Stimulated activated CD8-positive, alpha-beta memory T cell treated with anti-CD3 and anti-CD28 coated beads, Interleukin-12 subunit alpha, Interleukin-12 subunit beta, amount 100 ng/mL, for 24 hours (primary cell): ENCODE data around the gene KATNAL2.

Source experiments
- DNase-seq: peaks from one replicate; pipeline ENCODE4 v3.0.0-alpha.2; 2020; ENCODE audit errors: extremely low read depth

KATNAL2 gene

DNA sequence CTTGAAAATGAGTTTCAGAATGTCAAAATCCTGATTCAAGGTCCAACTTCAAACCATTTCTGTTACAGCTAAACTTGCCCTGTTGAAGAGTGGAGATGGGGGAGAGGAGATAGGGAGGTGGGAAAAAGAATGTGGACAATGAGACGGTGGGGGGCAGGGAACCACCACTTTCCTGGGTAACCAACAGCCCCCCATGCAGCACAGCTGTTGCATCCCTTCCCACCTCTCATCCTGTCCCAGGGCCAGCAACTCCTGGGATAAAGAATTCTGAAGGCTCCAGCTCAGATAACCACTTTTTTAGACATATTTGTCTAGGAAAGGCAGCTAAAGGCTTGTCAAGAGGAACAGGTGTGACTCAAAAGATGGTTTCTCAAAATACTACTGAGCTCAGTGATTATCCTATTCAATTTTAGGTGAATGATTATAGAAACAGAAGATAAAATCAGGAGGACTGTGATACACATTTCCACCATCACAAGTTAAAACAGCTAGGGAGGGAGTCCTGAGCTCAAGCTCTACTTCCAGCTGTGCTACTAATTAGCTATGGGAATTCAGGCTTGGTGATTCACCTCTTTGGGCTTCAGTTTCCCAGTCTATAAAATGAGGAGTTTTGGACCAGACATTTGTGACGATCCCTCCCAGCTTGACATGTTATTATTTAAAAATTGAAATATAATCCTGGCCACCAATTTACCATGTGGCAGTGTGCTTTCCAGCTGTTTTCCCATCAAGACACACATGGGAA, 196.6 kb downstream of the KATNAL2 start:
- DNase-seq = no peak

DNA sequence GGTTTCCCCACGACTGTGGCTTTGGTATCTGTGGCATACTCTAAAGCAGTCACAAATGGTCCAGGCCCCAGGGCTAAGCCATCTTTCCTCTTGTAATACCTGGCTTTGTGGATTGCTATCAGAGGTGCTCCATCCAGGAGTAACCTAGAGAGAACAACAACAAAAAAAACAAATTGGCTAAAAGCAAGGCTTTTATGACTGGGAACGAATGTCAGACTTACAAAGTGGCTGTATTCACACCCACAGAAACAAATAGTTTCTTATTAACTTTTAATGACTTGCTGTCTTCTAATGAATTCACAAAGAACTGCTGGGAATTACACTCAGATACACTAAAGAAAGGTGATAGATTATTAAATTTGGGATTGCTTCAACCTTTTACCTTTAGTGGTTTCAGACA, 197.8 kb downstream of the KATNAL2 start:
- DNase-seq = no peak

DNA sequence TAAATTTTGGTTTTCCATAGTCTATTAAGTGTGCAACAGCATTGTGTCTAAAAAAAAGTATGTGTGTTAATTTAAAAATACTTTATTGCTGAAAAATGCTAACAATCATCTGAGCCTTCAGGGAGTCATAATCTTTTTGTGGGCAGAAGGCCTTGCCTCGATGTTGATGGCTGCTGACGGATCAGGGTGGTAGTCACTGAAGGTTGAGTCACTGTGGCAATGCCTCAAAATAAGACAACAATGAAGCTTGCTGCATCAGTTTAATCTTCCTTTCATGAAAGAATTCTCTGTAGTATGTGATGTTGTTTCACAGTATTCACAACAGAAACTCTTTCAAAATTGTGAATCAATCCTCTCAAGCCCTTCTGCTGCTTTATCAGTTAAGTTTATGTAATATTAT, 201.6 kb downstream of the KATNAL2 start:
- no peak for DNase-seq

DNA sequence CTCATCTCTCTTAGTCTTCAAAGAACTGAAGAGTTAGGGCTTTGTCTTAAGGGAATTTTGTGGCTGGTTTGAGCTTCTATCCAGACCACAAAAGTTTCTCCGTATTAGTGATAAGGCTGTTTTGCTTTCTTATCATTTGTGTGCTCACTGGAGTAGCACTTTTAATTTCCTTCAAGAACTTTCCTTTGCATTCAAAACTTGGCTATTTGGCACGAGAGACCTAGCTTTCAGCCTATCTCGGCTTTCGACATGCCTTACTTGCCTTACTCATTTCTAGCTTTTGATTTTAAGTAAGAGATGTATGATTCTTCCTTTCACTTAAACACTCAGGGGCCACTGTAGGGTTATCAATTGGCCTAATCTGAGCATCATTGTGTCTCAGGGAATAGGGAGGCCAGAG, 203.0 kb downstream of the KATNAL2 start:
- DNase-seq = no peak

GRCh38 chr18:47121146-47121545, 203.7 kb downstream of the KATNAL2 start:
- no peak for DNase-seq

DNA sequence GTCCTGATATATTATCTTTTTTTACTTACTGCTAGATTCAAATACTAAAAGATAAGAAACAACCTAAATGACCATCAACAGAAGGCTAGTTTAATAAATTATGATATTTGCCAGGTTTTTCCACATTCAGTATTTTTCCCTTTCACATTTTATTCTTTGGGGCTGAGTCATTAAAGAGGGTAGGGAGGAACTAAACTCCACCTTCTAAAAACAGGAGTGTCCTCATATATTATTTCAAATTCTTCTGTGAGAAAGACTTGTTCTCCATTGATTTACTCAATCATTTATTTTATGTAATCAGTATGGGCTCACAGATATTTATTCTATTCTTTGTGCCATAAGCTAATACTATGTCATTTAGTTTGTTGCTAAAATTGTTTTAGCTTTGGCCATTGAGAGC, 223.9 kb downstream of the KATNAL2 start:
- DNase-seq = no peak

DNA sequence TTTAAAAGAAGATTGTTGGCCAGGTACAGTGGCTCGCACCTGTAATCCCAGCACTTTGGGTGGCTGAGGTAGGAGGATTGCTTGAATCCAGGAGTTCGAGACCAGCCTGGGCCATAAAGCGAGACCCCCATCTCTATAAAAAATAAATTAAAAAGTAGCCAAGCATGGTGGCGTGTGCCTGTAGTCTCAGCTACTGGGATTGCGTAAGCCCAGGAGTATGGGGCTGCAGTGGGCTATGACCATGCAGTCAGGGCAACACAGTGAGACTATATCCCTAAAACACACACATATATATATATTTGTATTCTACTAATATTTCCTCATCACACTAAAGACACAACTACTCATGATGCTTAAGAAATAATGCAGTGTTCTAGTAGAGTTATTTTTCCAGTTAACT, 225.8 kb downstream of the KATNAL2 start:
- DNase-seq = no peak

DNA sequence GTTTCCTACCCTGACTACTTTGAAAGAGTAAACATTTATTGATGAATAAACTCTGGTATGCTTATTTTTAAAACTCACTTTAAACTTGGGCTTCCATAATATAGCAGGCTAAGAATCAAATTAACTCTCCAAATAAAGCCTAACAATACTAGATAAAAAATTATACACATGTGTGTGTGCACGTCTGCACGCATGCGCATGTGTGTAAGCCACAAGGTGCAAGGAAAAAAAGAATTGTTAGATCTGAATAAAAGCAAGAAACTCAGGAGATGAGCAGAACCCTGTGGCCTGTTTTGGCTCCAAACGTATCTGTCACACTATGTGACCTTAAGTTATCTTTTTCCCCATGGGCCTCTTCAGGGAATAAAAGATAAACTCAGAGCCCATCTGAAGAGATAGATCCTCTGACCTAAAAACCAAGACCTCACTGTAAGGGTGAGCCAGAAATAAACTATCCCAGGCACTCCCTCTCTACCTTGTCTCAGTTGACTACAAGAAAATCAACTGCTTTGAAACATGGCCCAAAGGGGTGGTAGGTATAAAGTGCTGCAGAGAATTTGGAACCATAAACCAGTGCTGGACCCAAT, 226.6 kb downstream of the KATNAL2 start:
- DNase-seq = no peak

GRCh38 chr18:47146206-47146605, 228.8 kb downstream of the KATNAL2 start:
- no peak for DNase-seq

DNA sequence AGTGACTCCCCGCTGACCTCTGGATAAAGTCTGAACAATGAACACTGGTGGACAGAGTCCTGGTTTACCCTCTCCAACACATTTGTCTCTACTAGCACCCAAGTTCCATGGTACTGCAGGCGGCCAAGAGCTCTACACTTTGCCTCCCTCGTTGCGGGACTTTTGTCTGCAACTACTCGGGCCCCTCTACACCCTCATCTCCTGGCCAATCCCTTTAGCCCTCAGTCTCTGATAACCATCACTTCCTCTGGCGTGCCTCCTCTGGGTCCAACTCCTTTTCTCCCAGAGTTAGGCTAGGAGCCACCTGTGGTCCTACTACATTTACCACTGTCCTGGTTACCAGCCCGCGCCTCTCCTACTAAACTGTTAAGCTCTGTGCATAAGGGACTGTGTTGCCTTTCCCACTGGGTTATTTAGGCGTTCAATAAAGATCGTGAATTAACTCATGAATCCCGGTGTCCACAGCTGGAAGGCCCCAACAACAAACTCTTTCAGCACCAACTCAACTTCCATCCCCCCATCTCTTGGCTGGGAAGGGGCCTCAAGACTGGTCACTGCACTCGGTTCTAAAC, 232.1 kb downstream of the KATNAL2 start:
- DNase-seq = no peak

DNA sequence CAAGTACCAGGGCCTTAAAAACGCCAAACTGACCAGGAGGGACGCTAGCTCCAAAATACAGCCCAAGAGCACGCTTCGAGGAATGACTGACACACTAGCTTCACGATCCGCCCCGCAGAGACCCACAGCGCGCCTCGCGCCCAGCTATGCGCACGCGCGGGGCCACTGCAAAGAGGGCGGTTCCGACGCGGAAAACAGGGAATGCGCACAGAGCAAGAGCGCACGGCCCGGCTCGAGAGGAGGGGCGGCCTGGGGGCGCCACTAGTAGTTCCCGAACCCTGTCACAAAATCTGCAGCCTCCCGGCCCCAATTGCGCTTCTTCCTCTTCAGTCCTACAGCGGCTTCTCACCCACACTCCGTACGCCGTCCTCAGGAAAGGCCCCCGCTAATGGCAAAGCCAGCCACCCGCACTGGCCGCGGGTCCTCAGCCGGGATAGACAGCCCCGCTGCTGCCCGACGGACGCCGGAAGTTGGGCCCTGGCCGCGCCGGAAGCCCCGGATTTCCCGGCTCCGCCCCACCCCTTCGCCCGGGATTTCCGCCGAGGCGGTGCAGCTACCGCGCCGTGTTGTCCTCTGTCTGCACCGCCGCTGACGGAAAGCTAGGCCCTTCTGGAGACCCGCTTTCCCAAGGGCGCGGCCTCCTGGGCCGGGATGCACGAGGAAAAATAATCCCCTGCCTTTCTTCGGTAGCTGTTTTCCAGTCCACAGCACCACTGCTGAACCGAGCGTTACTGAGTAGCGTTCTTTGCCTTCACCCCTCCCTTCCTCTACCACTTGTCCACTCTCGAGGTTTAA, 232.8 kb downstream of the KATNAL2 start, which contains the start of gene HDHD2:
HDHD2 (minus strand) TSS at position 472 of the 795 bp plus-strand sequence. CDS start 14,061 bp downstream, outside the sequence.
- DNase-seq = peak; percentile 70

DNA sequence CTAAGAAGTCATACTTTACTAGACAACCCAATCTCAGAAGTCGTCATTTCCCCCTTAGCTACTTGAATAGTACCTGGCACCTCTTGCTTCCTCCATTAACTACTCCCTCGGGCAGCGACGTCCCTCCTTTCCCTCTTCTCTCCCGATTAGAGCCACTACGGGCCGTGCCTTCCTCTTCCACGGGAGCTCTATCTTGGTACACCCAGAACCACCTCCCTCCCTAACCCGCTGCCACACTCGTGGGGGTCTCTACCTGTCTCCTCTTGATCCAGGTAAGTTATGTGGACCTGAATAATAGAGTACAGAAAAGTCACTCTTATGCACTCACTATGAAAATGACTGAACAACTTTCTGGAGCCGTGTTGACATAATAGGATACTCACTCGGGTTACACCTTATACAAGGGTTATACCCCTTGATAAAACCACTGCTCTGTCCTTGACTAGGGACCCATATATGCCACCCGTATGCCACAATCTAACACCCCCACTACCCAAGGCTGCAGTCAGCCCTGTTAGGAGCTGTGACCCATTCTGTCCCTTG, 233.5 kb downstream of the KATNAL2 start:
- no peak for DNase-seq

- no peak for DNase-seq
Measured at GRCh38 chr18:47151439-47151838, 234.0 kb downstream of the KATNAL2 start.
